Measurements from ENCODE around the gene CHST14. TPM values are rescaled to one million over a fixed set of nuclear protein-coding genes. Genes with fewer than 3 reads are reported as not detected.

The CHST14 gene
- 14.3 and 17.6 TPM in 2 replicates for total RNA-seq (2021)
- percentile 53 among the genes with signal in this experiment for Bru-seq, nascent RNA
- percentile 64 among the genes with signal in this experiment for BruChase-seq, experiment 1, labeled RNA remaining after a 2-hour chase
- percentile 73 among the genes with signal in this experiment for BruChase-seq, experiment 2, labeled RNA remaining after a 6-hour chase
- long read RNA-seq, transcript CHST14-201 (1 exons, 3,574 nt), result major isoform, 5 of 5 reads
- long read RNA-seq, partial matches to known transcripts, result 0 of 5 reads
- long read RNA-seq, other reads (novel, unspliced or antisense), result 0 of 5 reads

GRCh38 chr15:40470423-40471104 is at the start of gene CHST14:
CHST14 (plus strand) TSS chr15:40470984; CDS start chr15:40471214, 230 bp downstream.
- Histone ChIP-seq H3K4me3 (ENCODE audit: low read depth, low read length, poor library complexity, severe bottlenecking) (peak within 1 kb of the TSS; percentile 54), H3K4me1 (ENCODE audit: insufficient read depth, low read length, poor library complexity, severe bottlenecking) (peaks cover 6% of the 10 kb centered on the region), H3K27ac (ENCODE audit: low read depth, low read length, poor library complexity, severe bottlenecking) (peak within 1 kb of the TSS; percentile 69), H3K36me3 (ENCODE audit: insufficient read depth, low read length, poor library complexity, severe bottlenecking) (peaks cover 4% of the 10 kb centered on the region), H3K27me3 (replicated peaks; ENCODE audit: insufficient read depth, low read depth, low read length, poor library complexity) (no peaks in the 10 kb centered on the region), H3K9me3 (ENCODE audit: low read depth, low read length, poor library complexity, severe bottlenecking) (no peaks in the 10 kb centered on the region)
- ChIA-PET POLR2A (ENCODE audit: low non-redundant PET) (no interaction called here), CTCF (no interaction called here)
- TF ChIP-seq CTCF (conservative IDR thresholded peaks at IDR 0.05; ENCODE audit: low read depth, low read length), result no peak
- TF ChIP-seq EZH2 (IDR thresholded peaks at IDR 0.05; ENCODE audit: borderline replicate concordance, low read depth, low read length, poor library complexity, severe bottlenecking), result no peak
- DNase-seq (ENCODE audit: low spot score), result peak; percentile 60
- no TSS peak for BruUV-seq (replicated peaks)
- intact Hi-C loops (cut with micrococcal nuclease; ENCODE audit: unreplicated experiment), result no loop called here

DNA sequence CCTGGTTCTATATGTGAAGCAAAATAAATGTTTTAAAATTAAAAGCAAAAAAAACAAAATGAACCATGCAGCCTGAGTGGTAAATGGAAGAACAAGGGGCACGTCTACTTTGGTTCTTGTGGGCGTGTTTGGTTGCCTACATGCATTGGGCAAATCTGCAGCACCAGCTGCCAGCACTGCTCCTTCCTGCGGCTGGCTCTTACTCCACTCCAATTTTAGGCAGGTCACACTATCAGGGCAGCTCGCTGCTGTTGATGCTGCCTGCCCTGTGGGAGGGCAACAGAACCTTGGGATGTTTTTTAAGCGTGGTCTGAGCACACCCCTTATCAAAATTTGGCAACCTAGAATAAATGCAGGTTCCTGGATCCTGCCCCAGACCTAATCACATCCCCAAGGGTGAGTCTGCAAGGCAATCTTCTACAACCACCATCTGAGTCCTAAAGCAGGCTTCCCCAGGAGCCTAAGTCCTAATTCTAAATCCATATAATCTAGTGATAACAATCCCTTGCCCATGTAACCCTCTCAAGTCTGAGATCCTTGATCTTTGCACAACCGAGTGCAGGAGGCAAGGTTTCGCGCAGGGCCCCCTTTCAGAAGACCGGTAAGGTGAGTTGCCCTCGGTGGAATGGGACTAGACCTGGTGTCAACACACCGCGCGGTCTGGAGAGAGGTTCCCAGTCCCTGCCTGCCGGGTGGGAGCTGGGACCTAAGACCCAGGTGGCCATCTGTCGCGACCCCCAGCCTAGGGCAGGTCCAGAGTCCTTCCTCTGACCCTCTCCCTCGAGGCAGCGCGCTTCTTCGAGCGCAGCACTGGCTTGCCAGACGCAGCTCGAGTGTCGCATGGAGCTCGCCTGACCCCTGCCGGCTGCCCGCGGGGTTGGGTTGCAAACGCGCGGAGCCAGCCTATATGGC is 49.3 kb upstream of the CHST14 start:
- Histone ChIP-seq H3K27ac (ENCODE audit: low read depth, low read length, poor library complexity, severe bottlenecking) (no peak overlapping the region), H3K27me3 (replicated peaks; ENCODE audit: insufficient read depth, low read depth, low read length, poor library complexity) (no peaks in the 10 kb centered on the region), H3K4me1 (ENCODE audit: insufficient read depth, low read length, poor library complexity, severe bottlenecking) (no peaks in the 10 kb centered on the region), H3K9me3 (ENCODE audit: low read depth, low read length, poor library complexity, severe bottlenecking) (no peaks in the 10 kb centered on the region), H3K4me3 (ENCODE audit: low read depth, low read length, poor library complexity, severe bottlenecking) (no peak overlapping the region), H3K36me3 (ENCODE audit: insufficient read depth, low read length, poor library complexity, severe bottlenecking) (peaks cover 3% of the 10 kb centered on the region)
- intact Hi-C loops (cut with micrococcal nuclease; ENCODE audit: unreplicated experiment), result loop anchor here (2.0 to 10.0 kb wide), 3 partner anchors 77 to 377 kb away; no protein-coding TSS in a partner anchor
- ChIA-PET POLR2A (ENCODE audit: low non-redundant PET) (no interaction called here), CTCF (interaction anchor here (0.9 to 2.1 kb wide), 4 partner anchors 19 to 375 kb away, joined by 3 to 17 read pairs (median 8); partner anchors contain the start of gene BAHD1)
- DNase-seq (ENCODE audit: low spot score), result peak; percentile 78
- peak; percentile 92 for TF ChIP-seq CTCF (conservative IDR thresholded peaks at IDR 0.05; ENCODE audit: low read depth, low read length)
- no peak for TF ChIP-seq EZH2 (IDR thresholded peaks at IDR 0.05; ENCODE audit: borderline replicate concordance, low read depth, low read length, poor library complexity, severe bottlenecking)
- no TSS peak for BruUV-seq (replicated peaks)

DNA sequence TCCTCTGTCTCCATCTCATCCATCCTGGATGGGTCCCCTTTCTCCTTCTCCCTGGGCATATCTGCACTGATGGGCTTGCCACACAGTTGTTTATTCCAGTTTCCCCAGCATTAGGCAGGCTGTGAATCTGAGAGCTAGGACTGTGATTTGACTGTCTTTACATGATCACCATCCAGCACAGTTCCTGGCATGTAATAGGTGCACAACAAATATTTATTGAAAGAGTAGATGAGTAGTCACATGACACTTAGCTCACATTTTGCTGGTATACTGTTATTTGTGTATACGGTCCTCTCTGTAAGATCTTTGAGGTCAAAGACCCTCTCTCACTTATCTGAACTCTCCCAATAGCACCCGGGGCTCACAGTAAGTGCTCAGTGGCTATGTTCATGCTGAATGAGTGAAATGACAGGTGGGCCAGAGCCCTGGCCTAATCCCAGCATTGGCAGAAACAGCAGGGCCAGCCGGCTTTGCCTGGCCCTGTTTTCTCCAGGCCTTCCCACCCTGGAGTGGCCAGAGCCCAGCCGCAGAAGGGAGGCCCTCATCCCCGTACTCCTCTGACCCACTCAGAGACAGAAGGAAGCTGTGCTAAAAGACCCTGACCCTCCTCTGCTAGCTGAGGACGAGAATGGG is 46.2 kb upstream of the CHST14 start:
- POLR2A ChIA-PET (ENCODE audit: low non-redundant PET), result no interaction called here
- no TSS peak for BruUV-seq (replicated peaks)

More for the DNA sequence above, 46.2 kb upstream of the CHST14 start:
- H3K4me1 ChIP-seq (ENCODE audit: insufficient read depth, low read length, poor library complexity, severe bottlenecking), result peaks cover 7% of the 10 kb centered on the region
- H3K27me3 ChIP-seq (replicated peaks; ENCODE audit: insufficient read depth, low read depth, low read length, poor library complexity), result no peaks in the 10 kb centered on the region
- DNase-seq (ENCODE audit: low spot score), result no peak
- no peak overlapping the region for H3K27ac ChIP-seq (ENCODE audit: low read depth, low read length, poor library complexity, severe bottlenecking)
- H3K36me3 ChIP-seq (ENCODE audit: insufficient read depth, low read length, poor library complexity, severe bottlenecking), result no peaks in the 10 kb centered on the region
- CTCF ChIA-PET, result no interaction called here
- no peak overlapping the region for H3K4me3 ChIP-seq (ENCODE audit: low read depth, low read length, poor library complexity, severe bottlenecking)
- TF ChIP-seq EZH2 (IDR thresholded peaks at IDR 0.05; ENCODE audit: borderline replicate concordance, low read depth, low read length, poor library complexity, severe bottlenecking) (no peak), CTCF (conservative IDR thresholded peaks at IDR 0.05; ENCODE audit: low read depth, low read length) (no peak)
- intact Hi-C loops (cut with micrococcal nuclease; ENCODE audit: unreplicated experiment), result loop anchor here (10.0 kb wide), 1 partner anchor 380 kb away; no protein-coding TSS in a partner anchor
- H3K9me3 ChIP-seq (ENCODE audit: low read depth, low read length, poor library complexity, severe bottlenecking), result no peaks in the 10 kb centered on the region
